Body of pancreas (tissue), 4 donors: ENCODE data around the gene KIF9. TPM values are rescaled to one million over a fixed set of nuclear protein-coding genes. Genes with fewer than 3 reads are reported as not detected.
A peak's percentile ranks its signal among the peaks of the same experiment; 100 is the strongest.
"Not testable (repeated sequence)": the region's sequence is repeated elsewhere in the genome, so short reads cannot be mapped to it uniquely, and the experiment has no call there.

Experiments
- ATAC-seq: fragments of 150-250 bp; one replicate; pipeline ENCODE4 v1.9.1; 2016
- DNase-seq, 4 donors: peaks; one replicate each; pipeline ENCODE4 v3.0.0-alpha.2; 2019
- H3K27ac ChIP-seq, 4 donors: fragments of 200-600 bp; sonication (generic); 1 replicate in 3 of 4; 2 replicates in 1 of 4; pipeline versions ENCODE4 v1.5.1 to v1.6.1; 2016 to 2019; ENCODE audit warnings: mild to moderate bottlenecking in 1 of 4, mixed read lengths in 1 of 4, moderate library complexity in 1 of 4
- H3K27me3 ChIP-seq, 2 donors: fragments of 200-600 bp; sonication (generic); one replicate each; pipeline ENCODE4 v1.6.0; 2016; ENCODE audit warnings: mild to moderate bottlenecking in 1 of 2
- H3K36me3 ChIP-seq, 2 donors: fragments of 200-600 bp; sonication (generic); replicated peaks in 1 of 2; 2 replicates each; pipeline ENCODE4 v1.5.1; 2016; ENCODE audit warnings: low read depth in 2 of 2; ENCODE audit not compliant: insufficient read depth in 1 of 2
- H3K4me1 ChIP-seq: fragments of 200-600 bp; sonication (generic); one replicate; pipeline ENCODE4 v1.6.0; 2016
- H3K4me3 ChIP-seq, 2 donors: fragments of 200-600 bp; sonication (generic); 1 replicate in 1 of 2; 2 replicates in 1 of 2; pipeline ENCODE4 v1.5.1; 2016 to 2019
- H3K9me3 ChIP-seq, 3 donors: fragments of 200-600 bp; sonication (generic); 1 replicate in 2 of 3; 2 replicates in 1 of 3; pipeline ENCODE4 v1.5.1; 2016
- POLR2A ChIP-seq, 3 donors: fragments of 450-650 bp; IDR thresholded peaks; one replicate each; pipeline ENCODE4 v1.6.1; 2016; ENCODE audit warnings: antibody characterized with exemption in 3 of 3, mild to moderate bottlenecking in 2 of 3
- WGBS, 2 donors: methylation state at CpG; one replicate each; pipeline ENCODE4 v1.1.5; 2017; 5-methylcytosine and 5-hydroxymethylcytosine counted together
- intact Hi-C: fragments of 100-400 bp; cut with DNase I; formaldehyde crosslinking; loops from one replicate; pipeline ENCODE4 v1.15.1; 2023
- total RNA-seq, 2 donors: library from RNA; depleted of rRNA; stranded (reverse); fragments of >200 nt; gene quantifications; one replicate each; pipeline ENCODE4 v1.1.0, GENCODE V29; 2016
- TF ChIP-seq, protein P1 (sequence below), 7 experiments: fragments of 450-650 bp in 4 of 7; fragments of 200-600 bp in 3 of 7; sonication (generic) in 3 of 7; IDR thresholded peaks; one replicate each; pipeline ENCODE4 v1.5.1; 2016 to 2019; ENCODE audit warnings: antibody characterized with exemption in 7 of 7

The KIF9 gene
- total RNA-seq, 2 donors from 2014 or later, result 5.6 to 8.0 TPM

DNA sequence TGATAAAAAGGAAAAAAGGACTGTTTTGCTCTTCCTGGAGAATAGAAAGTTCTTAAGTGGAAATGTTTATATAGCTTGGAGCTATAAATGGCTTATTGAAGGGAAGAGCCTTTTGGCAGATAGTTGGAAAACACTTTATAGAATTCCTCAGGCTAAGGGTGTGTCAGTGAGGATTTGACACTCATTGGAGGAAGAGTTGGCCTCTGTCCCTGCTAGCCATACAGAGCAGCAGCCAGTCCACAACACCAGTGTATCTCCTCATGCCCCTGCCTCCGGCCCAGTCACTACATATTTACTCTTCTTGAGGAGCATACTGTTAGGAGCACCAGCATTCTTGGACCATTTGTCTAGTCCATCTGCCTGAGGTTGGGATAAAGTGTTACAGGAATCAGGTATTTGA is 36.3 kb upstream of the KIF9 start:
- no peak overlapping the region for H3K27ac ChIP-seq
- intact Hi-C loops, result no loop called here

DNA sequence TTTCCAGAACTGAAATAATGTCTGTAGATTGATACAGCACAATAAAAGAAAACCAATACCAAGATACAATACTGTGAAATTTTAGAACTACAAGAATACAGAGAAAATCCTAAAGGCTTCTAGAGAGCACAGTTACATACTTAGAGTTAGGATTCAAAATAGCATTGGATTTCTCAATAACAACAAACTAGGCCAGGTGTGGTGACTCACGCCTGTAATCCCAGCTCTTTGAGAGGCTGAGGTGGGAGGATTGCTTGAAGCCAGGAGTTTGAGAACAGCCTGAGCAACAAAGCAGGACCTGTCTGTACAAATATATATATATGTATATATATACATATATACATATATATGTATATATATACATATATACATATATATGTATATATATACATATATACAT is 33.6 kb upstream of the KIF9 start:
- DNase-seq, H3K4me1 ChIP-seq, intact Hi-C loops, H3K4me3 ChIP-seq, H3K27me3 ChIP-seq, ATAC-seq, H3K27ac ChIP-seq, H3K36me3 ChIP-seq, H3K9me3 ChIP-seq: not testable (repeated sequence)
- 93% methylated on average over 1 of the region's 1 CpG for WGBS, 2 donors

More for the DNA sequence above, 36.3 kb upstream of the KIF9 start:
- H3K36me3 ChIP-seq, result peaks cover 0 to 14% of the 10 kb centered on the region in 2 donors
- no peaks in the 10 kb centered on the region for H3K9me3 ChIP-seq
- H3K27me3 ChIP-seq, result no peaks in the 10 kb centered on the region
- DNase-seq, result no peak
- no peak for TF ChIP-seq POLR2A (IDR thresholded peaks at IDR 0.05)
- TF ChIP-seq, protein P1, sequence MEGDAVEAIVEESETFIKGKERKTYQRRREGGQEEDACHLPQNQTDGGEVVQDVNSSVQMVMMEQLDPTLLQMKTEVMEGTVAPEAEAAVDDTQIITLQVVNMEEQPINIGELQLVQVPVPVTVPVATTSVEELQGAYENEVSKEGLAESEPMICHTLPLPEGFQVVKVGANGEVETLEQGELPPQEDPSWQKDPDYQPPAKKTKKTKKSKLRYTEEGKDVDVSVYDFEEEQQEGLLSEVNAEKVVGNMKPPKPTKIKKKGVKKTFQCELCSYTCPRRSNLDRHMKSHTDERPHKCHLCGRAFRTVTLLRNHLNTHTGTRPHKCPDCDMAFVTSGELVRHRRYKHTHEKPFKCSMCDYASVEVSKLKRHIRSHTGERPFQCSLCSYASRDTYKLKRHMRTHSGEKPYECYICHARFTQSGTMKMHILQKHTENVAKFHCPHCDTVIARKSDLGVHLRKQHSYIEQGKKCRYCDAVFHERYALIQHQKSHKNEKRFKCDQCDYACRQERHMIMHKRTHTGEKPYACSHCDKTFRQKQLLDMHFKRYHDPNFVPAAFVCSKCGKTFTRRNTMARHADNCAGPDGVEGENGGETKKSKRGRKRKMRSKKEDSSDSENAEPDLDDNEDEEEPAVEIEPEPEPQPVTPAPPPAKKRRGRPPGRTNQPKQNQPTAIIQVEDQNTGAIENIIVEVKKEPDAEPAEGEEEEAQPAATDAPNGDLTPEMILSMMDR (IDR thresholded peaks at IDR 0.05), result no peak
- WGBS, 2 donors, result 88 to 100% methylated on average over 1 of the region's 1 CpG
- no peak overlapping the region for H3K4me3 ChIP-seq
- no peak for ATAC-seq
- no peaks in the 10 kb centered on the region for H3K4me1 ChIP-seq

DNA sequence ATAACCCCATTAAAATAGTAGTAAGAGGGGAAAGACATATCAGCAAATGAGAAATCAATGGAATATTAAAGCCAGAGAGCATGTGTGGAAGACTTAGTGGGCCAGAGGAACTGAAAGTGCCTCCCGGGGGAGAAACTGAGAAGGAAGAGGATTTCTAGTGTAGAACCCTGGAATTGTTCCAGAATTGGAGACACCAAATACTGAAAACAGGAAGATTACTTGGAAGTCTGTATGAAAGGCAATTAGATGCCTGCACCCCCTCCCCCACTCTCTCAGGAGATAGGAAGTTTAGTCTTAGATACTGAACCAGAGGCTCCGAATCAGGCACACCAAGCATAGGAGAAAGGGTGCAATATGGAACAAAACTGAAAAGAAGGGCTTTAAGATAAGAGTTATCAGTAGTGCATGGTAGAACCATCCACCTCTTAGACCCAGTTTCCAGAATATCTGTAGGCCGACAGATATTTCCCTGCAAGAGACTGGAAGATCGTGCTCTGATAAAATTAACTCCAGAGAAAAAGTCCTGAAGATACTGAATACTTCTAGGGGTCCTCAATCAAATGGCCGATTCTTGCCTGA is 32.6 kb upstream of the KIF9 start:
- no peak for TF ChIP-seq POLR2A (IDR thresholded peaks at IDR 0.05)
- TF ChIP-seq, protein P1 (IDR thresholded peaks at IDR 0.05), result no peak
- ATAC-seq (no peak), DNase-seq (peak in 2 of 4 donors; percentile 12 to 22)
- Histone ChIP-seq H3K9me3 (no peaks in the 10 kb centered on the region), H3K27ac (no peak overlapping the region), H3K4me1 (no peaks in the 10 kb centered on the region), H3K27me3 (no peaks in the 10 kb centered on the region), H3K4me3 (no peak overlapping the region), H3K36me3 (no peaks in the 10 kb centered on the region)
- WGBS, 2 donors, result 73 to 75% methylated on average over 5 of the region's 5 CpGs
- intact Hi-C loops, result no loop called here

DNA sequence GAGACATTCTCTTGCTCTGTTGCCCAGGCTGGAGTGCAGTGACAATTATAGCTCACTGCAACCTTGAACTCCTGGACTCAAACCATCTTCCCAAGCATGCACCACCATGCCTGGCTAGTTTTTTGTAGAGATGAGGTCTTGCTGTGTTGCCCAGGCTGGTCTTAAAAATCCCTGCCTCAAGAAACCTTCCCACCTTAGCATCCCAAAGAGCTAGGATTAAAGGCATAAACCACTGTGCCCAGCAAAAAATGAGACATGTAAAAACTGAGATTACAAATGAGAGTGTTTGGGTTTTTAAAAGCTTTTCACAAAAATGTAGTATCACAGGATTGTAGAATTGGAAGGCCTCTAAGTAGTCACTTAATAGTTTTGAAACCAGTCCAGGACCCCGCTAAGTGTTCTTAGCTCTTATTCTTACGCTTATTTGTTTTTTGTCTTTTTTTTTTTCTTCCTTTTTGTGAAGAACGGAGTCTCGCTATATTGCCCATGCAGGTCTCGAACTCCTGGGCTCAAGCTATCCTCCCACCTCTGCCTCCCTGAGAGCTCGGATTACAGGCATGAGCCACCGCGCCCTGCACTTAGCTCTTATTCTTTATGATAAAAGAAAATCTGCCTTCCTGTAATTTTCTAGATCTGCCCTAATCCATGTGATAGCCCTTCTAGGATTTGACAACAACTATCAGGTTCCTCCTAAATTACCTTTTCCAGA is 31.6 kb upstream of the KIF9 start:
- H3K27ac ChIP-seq, result no peak overlapping the region
- 93% methylated on average over 8 of the region's 8 CpGs for WGBS, 2 donors
- no peak for TF ChIP-seq POLR2A (IDR thresholded peaks at IDR 0.05)
- TF ChIP-seq, protein P1 (IDR thresholded peaks at IDR 0.05), result no peak

DNA sequence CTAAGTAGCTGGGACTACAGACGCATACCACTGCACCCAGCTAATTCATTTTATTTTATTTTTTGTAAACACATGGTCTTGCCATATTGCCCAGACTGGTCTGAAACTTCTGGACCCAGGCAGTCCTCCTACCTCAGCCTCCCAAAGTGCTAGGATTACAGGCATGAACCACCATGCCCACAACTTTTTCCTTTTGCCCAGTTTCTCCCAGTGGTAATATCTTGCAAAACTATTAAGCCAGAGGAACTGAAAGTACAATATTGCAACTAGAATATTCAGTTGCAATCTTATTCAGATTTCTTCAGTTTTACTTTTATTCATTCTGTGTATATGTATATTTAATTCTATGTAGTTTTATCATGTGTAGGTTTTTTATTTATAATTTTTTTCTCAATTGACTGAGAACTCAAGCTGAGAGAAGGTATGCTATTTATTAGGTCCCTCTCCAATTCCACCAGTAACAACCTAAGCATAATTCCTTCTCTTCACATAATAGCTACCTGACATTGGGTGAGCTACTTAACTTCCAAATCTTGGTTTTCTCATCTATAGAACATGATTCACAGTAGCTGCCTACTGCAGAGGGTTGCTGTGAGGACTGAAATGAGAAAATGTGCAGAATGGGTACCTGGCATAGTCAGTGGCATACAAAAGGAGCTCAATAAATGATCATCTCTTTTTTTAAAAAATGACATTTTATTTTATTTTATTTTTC is 30.9 kb upstream of the KIF9 start:
- Histone ChIP-seq H3K27ac (no peak overlapping the region), H3K4me3 (no peak overlapping the region), H3K4me1 (no peaks in the 10 kb centered on the region), H3K27me3 (no peaks in the 10 kb centered on the region), H3K36me3 (no peaks in the 10 kb centered on the region), H3K9me3 (no peaks in the 10 kb centered on the region)
- WGBS, 2 donors, result 94 to 100% methylated on average over 1 of the region's 1 CpG
- TF ChIP-seq, protein P1 (IDR thresholded peaks at IDR 0.05), result no peak
- no peak for TF ChIP-seq POLR2A (IDR thresholded peaks at IDR 0.05)
- no peak for ATAC-seq
- no peak for DNase-seq
- intact Hi-C loops, result no loop called here

More for the DNA sequence above, 31.6 kb upstream of the KIF9 start:
- intact Hi-C loops, result no loop called here
- DNase-seq (no peak), ATAC-seq (no peak)
- Histone ChIP-seq H3K9me3 (no peaks in the 10 kb centered on the region), H3K36me3 (no peaks in the 10 kb centered on the region), H3K4me3 (no peak overlapping the region), H3K27me3 (no peaks in the 10 kb centered on the region), H3K4me1 (no peaks in the 10 kb centered on the region)
